Activated CD4-positive, alpha-beta T cell treated with anti-CD3 and anti-CD28 coated beads, Interleukin-2, Interleukin-6, amounts not matched to agents 100 ng/mL and 50 ng/mL, durations not matched to agents 16 hours and 8 hours (primary cell): Measurements from ENCODE around the gene BCS1L.
A peak's percentile ranks its signal among the peaks of the same experiment; 100 is the strongest.

Source experiments
- DNase-seq: peaks from one replicate; pipeline ENCODE4 v3.0.0-alpha.2; 2020

The BCS1L gene, protein sequence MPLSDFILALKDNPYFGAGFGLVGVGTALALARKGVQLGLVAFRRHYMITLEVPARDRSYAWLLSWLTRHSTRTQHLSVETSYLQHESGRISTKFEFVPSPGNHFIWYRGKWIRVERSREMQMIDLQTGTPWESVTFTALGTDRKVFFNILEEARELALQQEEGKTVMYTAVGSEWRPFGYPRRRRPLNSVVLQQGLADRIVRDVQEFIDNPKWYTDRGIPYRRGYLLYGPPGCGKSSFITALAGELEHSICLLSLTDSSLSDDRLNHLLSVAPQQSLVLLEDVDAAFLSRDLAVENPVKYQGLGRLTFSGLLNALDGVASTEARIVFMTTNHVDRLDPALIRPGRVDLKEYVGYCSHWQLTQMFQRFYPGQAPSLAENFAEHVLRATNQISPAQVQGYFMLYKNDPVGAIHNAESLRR

GRCh38 chr2:218659258-218659987 lies at the start of gene BCS1L, which contains the start of gene ZNF142:
Gene BCS1L, plus strand, starts transcription at chr2:218659683. Its CDS starts 1,305 bp downstream, at chr2:218660988.
Gene ZNF142, minus strand, starts transcription at chr2:218659623. Its CDS starts 3,194 bp downstream, at chr2:218656429.
- peak; percentile 97 for DNase-seq

DNA sequence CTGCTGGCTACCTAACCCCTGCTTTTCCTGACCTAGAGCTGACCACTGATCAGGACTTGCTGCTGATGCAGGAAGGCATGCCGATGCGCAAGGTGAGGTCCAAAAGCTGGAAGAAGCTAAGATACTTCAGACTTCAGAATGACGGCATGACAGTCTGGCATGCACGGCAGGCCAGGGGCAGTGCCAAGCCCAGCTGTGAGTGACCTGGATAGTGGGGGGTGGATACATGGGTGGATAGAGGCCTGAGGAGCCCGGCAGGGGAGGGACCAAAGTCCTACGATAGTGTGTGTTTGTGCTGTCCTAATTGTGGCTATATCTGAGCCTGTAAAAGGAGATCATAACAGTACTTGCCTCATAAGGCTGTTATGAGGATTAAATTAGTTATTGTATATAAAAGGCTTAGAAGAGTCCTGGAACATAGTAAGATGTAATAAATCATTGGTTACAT lies 43.6 kb upstream of the BCS1L start:
- no peak for DNase-seq

- DNase-seq: no peak
These were observed 41.2 kb upstream of the BCS1L start for GRCh38 chr2:218618102-218618860.

DNA sequence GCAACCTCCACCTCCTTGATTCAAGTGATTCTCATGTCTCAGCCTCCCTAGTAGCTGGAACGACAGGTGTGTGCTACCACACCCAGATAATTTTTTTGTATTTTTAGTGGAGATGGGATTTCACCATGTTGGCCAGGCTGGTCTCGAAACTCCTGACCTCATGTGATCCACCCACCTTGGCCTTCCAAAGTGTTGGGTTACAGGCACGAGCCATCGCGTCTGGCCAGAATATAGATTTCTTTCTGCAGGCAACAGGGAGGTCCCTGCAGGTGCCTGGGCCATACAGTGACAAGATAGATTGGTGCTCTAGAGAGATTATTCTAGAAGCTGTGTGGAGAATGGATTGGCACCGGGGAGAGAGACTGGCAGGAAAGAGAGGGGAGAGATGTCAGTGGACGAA lies 38.5 kb upstream of the BCS1L start:
- DNase-seq: no peak

- no peak for DNase-seq
These were observed 36.7 kb upstream of the BCS1L start for GRCh38 chr2:218622606-218623365.

- DNase-seq: no peak
These were observed 36.1 kb upstream of the BCS1L start for GRCh38 chr2:218623366-218623705.

DNA sequence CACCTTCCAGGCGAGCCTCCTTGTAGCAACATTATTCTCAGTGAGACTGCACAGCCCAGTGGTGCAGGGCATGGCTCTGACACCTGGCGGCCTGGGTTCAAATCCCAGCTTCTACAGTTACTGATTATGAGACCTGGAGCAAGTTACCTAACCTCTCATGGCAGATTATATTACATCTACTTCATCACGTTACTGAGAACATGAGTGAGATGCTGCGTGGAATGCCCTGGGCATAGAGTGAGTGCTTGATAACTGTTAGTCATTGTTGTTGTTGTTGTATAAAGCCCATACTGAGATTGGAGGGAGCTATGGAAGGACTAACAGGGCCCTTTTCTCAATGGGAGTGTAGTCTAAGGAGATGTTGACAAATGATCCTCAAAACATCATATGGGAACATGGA lies 33.1 kb upstream of the BCS1L start:
- no peak for DNase-seq

- peak; percentile 7 for DNase-seq
These were observed 31.5 kb upstream of the BCS1L start for GRCh38 chr2:218627939-218628338.

GRCh38 chr2:218631837-218632236 lies 27.6 kb upstream of the BCS1L start:
- DNase-seq: no peak

DNA sequence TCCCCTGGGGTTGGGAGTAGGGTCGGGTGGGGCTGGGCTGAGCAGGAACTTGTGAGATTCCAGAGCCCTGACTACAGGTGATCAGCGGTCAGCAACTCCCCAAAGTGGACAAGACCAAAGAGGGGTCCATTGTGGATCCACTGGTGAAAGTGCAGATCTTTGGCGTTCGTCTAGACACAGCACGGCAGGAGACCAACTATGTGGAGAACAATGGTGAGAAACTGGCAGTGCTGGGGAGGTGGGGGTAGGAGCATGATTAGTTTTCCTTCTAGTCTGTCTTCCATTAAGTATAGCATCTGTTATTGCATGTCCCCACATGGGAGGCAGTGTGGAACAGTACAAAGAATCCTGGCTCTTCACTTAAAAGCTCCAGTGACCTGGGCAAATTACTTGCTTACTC lies 23.8 kb upstream of the BCS1L start:
- DNase-seq: no peak

- DNase-seq: no peak
These were observed 21.1 kb upstream of the BCS1L start for GRCh38 chr2:218638372-218638771.

- DNase-seq: no peak
These were observed 17.3 kb upstream of the BCS1L start for GRCh38 chr2:218642121-218642656.

DNA sequence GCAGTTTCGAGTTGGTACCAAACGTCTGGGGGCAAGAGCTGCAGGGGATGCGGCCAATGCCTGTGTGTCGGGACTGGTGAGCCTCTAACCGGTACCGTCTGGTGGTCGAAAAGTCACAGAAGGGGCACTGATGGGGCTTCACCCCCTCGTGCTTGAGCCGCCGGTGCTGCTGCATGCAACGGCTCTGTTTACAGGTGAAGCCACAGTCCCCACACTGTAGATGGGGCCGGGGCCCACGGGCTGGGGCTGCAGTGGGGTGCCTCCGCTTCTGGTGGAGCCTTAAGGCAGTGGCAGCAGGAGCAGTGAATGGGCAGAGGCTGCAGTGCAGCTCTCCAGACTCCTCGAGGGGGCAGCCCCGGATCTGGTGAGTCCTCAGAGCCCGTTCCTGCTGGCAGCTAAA lies 16.7 kb upstream of the BCS1L start:
- no peak for DNase-seq

DNA sequence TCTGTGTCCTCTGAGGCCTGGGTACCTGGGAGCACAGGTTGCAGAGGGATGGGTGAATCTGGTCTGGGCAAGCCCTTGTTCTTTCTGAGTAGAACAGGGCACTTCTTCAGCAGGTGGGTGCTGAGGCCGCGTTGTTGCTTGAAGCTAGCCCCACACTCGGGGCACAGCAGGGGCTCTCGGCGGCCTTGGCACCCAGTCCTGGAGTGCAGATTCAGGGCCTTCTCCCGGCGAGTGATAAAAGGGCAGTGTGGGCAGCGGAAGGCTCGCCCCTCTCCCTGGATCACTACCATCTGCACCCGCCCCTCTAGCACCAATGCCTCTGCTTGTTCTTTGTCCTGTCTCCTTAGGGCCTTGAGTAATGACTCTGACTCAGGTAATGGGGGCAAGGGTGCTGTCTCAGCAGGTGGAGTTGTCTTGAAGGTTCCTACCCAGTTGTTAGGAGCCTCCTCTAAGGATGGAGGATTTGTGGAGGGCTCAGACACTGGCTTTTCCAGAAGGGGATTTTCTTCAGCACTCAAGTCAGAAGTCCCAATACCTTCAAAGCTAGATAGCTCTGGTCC lies 15.7 kb upstream of the BCS1L start:
- no peak for DNase-seq

- no peak for DNase-seq
These were observed 14.8 kb upstream of the BCS1L start for GRCh38 chr2:218644721-218645120.

DNA sequence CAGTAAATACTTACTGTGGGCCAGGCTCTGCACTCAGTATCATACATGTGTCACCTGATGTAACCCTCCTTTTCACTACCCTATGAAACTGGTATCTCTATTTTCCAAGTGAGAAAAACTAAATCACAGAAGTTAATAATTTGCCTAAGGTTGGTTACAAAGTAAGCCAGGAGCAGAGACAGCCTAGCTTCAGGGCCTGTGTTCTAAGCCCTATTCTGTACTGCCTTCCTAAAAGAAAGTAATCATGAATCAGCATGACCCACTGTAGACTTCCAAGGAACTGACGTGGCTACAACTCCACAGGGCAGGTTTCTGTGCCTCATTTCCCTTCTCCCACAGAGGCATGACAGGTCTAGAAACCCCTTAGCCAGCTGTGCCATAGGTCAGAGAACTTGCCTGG lies 14.4 kb upstream of the BCS1L start:
- no peak for DNase-seq

DNA sequence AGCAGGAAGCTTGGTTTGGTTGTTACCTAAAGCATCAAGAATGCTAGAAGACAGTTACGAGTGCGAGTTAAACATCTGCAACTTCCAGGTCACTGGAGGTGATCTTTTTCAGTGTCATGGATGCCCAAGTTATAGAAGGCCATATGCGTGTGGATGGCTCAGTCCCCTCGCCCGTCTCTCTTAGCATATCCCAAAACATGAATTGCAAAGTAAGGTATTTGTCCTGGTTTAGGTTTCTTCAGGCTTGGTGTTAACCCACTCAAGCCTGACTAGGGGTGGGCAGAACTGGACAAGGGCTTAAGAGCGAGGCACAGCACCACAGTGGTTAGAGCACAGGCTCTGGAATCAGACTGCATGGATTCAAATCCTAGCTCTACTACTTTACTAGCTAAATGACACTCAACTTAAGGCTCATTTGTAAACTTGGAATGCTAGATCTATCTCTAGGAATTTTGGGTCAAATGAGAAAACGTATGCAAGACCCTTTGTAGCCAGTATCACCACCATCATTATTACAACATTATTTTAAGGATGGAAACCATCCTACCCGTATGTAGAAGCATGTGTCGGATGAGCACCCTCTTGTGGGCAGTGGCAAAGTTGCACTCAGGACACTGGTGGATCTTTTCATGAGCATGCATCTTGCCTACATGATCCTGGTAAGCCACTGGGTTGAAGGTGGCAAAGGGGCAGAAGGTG lies 11.2 kb upstream of the BCS1L start:
- DNase-seq: peak; percentile 66

GRCh38 chr2:218648787-218649100 lies 10.7 kb upstream of the BCS1L start:
- no peak for DNase-seq

GRCh38 chr2:218655751-218656150 lies 3.7 kb upstream of the BCS1L start:
- no peak for DNase-seq

- peak; percentile 60 for DNase-seq
These were observed 719 bp upstream of the BCS1L start for GRCh38 chr2:218658671-218659257.

GRCh38 chr2:218659988-218660358 lies 490 bp downstream of the BCS1L start:
- DNase-seq: no peak
